Epithelial cell of esophagus (primary cell): Measurements from ENCODE around the gene CEP295NL.
"Not testable (repeated sequence)": the region's sequence is repeated elsewhere in the genome, so short reads cannot be mapped to it uniquely, and the experiment has no call there.

ENCODE experiments used
- DNase-seq: peaks from one replicate; pipeline ENCODE4 v3.0.0; 2010; ENCODE audit warnings: low read depth
- H3K4me3 ChIP-seq: 2 replicates; pipeline ENCODE4 v1.5.1; 2011; ENCODE audit warnings: mild to moderate bottlenecking, low read length, control low read depth
- TF ChIP-seq, protein P1 (sequence below): IDR thresholded peaks from 2 replicates; pipeline ENCODE4 v1.5.1; 2011; ENCODE audit warnings: low read depth, mild to moderate bottlenecking, low read length, control low read depth, inconsistent platforms; ENCODE audit not compliant: insufficient read depth; ENCODE audit errors: missing control alignments

CEP295NL gene

GRCh38 chr17:78873519-78874340 is 29.3 kb downstream of the CEP295NL start:
- H3K4me3 ChIP-seq: no peak overlapping the region
- TF ChIP-seq, protein P1, sequence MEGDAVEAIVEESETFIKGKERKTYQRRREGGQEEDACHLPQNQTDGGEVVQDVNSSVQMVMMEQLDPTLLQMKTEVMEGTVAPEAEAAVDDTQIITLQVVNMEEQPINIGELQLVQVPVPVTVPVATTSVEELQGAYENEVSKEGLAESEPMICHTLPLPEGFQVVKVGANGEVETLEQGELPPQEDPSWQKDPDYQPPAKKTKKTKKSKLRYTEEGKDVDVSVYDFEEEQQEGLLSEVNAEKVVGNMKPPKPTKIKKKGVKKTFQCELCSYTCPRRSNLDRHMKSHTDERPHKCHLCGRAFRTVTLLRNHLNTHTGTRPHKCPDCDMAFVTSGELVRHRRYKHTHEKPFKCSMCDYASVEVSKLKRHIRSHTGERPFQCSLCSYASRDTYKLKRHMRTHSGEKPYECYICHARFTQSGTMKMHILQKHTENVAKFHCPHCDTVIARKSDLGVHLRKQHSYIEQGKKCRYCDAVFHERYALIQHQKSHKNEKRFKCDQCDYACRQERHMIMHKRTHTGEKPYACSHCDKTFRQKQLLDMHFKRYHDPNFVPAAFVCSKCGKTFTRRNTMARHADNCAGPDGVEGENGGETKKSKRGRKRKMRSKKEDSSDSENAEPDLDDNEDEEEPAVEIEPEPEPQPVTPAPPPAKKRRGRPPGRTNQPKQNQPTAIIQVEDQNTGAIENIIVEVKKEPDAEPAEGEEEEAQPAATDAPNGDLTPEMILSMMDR: no peak
- peak; percentile 24 for DNase-seq

DNA sequence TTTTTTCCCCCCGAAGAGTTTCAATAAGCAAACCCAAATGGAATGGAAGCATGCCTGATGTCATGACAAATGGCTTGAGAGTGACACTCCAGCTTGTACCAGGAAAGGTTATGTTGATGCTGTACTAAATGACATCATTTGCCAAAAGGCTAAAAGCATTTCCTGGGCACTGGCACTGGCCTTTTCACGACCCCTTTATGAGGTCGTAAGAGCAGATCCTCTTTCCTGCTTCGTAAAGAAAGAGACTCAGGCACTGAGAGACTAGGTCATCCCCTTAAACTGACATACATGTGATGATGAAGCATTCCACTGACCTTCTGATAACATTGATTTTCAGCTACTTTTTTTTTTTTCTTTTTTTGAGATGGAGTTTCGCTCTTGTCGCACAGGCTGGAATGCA is 30.5 kb downstream of the CEP295NL start:
- H3K4me3 ChIP-seq: no peak overlapping the region
- TF ChIP-seq, protein P1: no peak
- no peak for DNase-seq

GRCh38 chr17:78870621-78871020 is 32.4 kb downstream of the CEP295NL start:
- TF ChIP-seq, protein P1: no peak
- DNase-seq: no peak
- no peak overlapping the region for H3K4me3 ChIP-seq

GRCh38 chr17:78868391-78868790 is 34.6 kb downstream of the CEP295NL start:
- no peak for DNase-seq
- no peak overlapping the region for H3K4me3 ChIP-seq
- TF ChIP-seq, protein P1: no peak

DNA sequence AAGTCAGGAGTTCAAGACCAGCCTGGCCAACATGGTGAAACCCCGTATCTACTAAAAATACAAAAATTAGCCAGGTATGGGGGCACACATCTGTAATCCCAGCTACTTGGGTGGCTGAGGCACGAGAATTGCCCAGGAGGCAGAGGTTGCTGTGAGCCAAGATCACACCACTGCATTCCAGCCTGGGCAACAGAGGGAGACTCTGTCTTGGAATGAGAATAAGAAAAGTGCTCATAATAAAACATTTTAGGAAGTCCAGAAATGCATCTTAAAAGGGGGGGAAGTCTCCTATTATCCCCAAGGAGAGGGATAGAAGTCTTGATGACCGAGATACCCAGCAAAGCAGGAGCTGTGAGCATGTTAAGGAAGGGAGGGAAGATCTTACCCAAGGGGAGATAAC is 36.0 kb downstream of the CEP295NL start:
- H3K4me3 ChIP-seq, DNase-seq: not testable (repeated sequence)

- no peak overlapping the region for H3K4me3 ChIP-seq
- DNase-seq: peak; percentile 71
- TF ChIP-seq, protein P1: peak; percentile 96
Measured at GRCh38 chr17:78865682-78866390, 37.2 kb downstream of the CEP295NL start.

DNA sequence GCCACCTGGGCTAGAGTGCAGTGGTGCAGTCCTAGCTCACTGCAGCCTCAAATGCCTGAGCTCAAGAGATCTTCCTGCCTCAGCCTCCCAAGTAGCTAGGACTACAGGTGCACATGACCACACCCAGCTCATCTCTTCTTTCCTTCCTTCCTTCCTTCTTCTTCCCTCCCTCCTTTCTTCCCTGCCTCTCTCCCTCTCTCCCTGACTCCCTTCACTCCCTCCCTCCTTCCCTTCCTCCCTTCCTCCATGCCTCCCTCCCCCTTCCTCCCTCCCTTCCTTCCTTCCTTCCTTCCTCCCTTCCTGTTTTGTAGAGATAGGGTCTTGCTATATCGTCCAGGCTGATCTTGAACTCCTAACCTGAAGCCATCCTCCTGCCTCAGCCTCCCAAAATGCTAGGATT is 38.9 kb downstream of the CEP295NL start:
- DNase-seq: no peak
- TF ChIP-seq, protein P1: no peak
- H3K4me3 ChIP-seq: no peak overlapping the region
